Stimulated activated CD4-positive, alpha-beta T cell treated with anti-CD3 and anti-CD28 coated beads, TNF-alpha, amount 100 ng/mL, for 48 hours (primary cell): ENCODE data around the gene SVEP1.
A peak's percentile ranks its signal among the peaks of the same experiment; 100 is the strongest.
"Not testable (repeated sequence)": the region's sequence is repeated elsewhere in the genome, so short reads cannot be mapped to it uniquely, and the experiment has no call there.

Source experiments
- DNase-seq, 3 donors: peaks; one replicate each; pipeline ENCODE4 v3.0.0-alpha.2; 2020; ENCODE audit warnings: low read depth in 3 of 3

Gene SVEP1

GRCh38 chr9:110446171-110446570, 133.4 kb downstream of the SVEP1 start:
- no peak for DNase-seq

GRCh38 chr9:110444911-110445310, 134.6 kb downstream of the SVEP1 start:
- no peak for DNase-seq

DNA sequence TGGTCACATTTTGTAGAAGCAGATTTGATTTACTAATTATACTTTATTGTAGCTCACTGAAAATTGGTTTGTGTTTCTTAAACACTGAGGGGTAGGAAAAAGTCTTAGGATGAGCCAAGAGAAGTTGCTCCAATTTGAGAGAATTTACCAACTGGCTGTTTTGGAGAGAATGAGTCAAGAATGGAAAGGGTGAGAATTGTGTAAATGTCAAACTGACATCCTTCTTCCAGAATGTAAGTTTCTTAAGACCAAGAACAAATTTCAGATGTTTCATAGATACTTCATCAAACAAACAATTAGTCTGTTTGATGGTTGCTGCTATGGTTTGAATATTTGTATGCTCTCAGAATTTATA, 135.7 kb downstream of the SVEP1 start:
- no peak for DNase-seq

- DNase-seq: no peak
These were observed 136.2 kb downstream of the SVEP1 start for GRCh38 chr9:110443146-110443865.

DNA sequence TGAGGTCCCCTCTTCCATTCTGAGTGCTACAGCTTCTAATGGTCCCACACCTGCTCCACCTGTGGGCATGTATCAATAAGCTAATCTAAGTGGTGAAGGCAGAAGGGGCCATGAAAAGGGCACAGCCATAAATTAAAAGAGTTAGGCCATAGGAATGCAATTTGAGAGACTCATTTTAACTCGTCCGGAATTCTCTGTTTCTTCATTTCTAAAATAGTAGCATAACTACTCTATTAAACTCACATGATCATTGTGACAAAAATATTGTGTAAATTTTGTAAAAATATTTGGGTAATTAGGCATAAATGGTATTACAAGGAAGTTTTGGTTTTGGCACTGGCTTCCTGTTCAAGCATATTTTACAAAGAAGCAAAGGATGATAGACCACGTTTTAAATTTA, 138.7 kb downstream of the SVEP1 start:
- DNase-seq: no peak

DNA sequence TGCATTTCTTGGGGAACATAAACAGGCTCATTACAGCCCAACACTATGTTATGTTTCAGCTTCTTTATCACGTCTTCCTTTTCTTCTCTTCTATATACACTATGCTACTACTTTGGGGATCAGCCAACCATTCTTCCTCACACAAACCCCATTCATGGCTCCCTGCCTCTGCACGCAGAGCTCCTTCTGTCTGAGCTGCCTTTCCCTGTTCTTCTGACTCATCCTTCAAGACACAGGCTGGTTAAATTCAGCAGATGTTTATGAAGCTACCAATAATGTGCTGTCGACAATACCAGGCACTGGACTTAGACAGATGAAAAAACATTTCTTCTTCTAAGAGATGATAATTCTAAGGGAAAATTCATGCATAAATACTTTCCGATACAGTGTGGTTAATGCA, 139.4 kb downstream of the SVEP1 start:
- DNase-seq: no peak

DNA sequence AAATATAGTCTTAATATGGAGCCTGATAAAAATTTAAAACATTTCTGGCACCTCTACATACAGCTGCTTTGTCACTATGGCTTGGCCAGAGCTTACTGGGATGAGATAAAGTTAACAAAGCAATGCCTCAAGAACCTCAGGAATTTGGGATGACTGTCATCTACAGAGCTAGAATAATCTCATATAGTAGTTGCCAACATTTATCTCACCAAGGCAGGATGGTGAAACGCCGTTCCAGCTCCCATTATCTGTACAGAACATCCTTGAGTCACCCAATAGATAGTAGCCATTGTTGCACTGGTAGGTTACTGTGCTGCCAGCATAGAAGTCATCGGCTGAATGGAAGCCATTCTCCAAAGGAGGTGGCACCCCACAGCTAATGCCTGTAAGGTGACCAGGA, 147.3 kb downstream of the SVEP1 start:
- DNase-seq: no peak

- DNase-seq: no peak
These were observed 150.1 kb downstream of the SVEP1 start for GRCh38 chr9:110429453-110429852.

- peak; percentile 2 to 8 (median 3) for DNase-seq
These were observed 151.9 kb downstream of the SVEP1 start for GRCh38 chr9:110427497-110428104.

DNA sequence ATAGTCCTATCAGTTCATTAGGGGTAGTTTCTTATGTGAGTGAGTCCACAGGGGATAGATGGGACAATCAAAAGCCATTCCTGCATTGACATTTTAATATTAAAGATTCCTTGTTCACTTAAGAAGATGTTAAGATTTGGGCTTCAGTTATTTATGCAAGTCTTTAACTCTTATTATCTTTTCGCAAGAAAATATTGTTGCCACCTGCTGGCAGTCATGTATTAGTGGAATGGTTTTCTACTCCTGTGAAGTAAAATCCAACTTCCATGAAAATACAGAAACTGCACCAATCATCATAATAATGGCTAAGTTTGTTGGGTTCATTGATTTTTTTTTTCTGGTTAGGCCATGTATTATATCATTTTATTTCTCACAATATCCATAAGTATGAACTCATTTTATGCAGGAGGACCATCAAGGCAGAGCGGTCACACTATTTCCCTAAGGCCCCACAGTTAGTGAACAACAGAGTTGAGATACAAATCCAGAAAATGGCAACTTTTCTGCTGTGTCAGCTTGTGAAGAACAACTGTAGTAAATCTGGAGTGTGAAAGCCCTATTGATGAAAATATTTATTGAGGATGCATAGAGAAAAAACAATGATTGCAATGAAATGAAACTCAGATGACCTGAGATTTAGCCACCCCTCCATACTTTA, 153.4 kb downstream of the SVEP1 start:
- DNase-seq: no peak

- DNase-seq: no peak
These were observed 165.1 kb downstream of the SVEP1 start for GRCh38 chr9:110414471-110414870.

DNA sequence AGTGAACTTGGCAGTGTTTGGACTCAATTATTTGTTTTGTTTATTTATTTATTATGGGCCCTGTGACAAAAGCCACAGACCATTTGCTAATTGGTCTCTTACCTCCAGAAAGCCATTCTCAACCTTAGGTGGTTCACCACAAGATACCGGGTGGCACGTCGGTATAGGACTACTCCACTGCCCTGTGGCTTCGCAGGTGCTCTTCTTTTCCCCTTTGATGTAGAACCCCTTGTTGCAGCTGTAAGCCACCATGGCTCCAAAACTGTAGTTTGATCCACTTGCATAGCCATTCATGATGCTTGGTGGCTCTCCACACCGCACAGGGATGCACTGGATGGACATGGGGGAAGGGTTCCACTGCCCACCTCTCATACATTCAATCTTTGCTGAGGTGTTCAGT, 168.6 kb downstream of the SVEP1 start:
- no peak for DNase-seq

GRCh38 chr9:110408598-110408997, 170.9 kb downstream of the SVEP1 start:
- DNase-seq: no peak

DNA sequence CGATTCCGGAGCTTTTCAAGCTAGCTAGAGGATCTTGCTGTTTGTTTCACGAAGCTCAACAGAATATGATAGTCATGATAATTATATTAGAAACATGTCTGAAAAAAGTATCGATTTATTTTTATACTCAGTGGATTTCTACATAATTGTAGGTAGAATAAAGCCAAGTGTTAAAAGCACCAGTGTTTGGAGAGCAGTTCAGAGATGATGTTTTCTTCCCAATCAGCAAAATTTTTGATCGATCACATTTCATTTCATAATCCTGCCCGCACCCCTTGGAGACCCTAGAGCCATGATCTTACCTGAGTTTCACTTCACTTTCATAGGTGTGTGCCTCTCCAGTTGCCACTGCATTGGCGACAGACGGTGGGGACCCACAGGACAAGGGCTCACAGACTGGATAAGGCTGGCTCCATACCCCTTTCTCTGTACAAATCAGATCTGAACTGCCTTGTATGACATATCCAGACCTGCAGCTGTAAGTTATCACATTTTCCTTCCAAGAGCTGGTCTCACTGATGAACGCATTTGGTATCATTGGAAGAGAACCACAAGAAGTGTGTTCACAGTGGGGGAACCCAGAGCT, 173.6 kb downstream of the SVEP1 start:
- no peak for DNase-seq

GRCh38 chr9:110404473-110404872, 175.1 kb downstream of the SVEP1 start:
- no peak for DNase-seq

DNA sequence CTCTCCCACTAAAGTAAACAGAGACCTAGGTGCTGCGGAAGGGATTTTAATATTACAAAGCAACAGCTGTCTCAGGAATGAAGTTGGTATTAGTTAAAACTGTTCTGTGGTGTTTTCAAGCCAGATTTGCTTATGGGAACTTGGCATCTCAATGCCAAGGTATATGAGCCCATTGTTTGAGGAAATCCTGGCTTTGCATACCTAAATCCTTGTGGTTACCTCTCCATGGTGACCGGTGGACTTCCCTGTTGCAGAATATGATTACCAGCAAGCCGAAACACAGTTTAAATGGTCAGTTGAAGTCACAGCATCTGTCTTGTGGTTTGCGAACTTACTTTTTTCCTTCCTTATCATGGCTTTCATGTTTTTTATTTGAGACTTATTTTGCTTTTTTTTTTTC, 179.6 kb downstream of the SVEP1 start:
- DNase-seq: no peak

DNA sequence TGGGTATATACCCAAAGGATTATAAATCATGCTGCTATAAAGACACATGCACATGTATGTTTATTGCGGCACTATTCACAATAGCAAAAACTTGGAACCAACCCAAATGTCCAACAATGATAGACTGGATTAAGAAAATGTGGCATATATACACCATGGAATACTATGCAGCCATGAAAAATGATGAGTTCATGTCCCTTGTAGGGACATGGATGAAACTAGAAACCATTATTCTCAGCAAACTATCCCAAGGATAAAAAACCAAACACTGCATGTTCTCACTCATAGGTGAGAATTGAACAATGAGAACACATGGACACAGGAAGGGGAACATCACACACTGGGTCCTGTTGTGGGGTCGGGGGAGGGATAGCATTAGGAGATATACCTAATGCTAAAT, 180.5 kb downstream of the SVEP1 start:
- not testable (repeated sequence) for DNase-seq

DNA sequence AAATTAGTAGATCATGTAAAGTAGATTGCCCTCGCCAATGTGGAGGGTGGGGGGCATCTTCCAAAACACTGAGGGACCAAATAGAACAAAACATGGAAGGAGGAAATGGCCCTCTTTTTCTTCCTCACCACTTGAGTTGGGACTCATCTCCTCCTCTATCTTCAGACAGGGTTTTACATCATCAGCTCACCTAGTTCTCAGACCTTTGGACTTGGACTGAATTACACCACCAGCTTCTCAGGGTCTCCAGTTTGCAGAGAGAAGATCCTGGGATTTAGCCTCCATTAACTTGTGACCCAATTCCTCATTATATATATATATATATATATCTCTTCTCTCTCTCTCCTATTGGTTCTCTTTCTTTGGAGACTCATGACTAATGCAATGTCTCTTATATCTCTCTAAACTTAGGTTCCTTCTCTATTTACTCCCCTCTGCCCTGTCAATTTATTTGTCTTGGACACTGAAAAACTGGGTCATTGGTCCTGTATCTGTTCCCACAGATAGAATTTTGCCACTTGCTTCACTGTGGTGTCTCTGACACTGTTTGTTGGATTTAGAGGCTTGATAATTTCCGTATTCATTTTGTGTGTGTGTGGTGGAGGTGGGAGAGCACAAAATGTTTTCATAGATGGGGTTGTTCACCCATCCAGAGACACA, 187.6 kb downstream of the SVEP1 start:
- DNase-seq: no peak

- no peak for DNase-seq
These were observed 190.3 kb downstream of the SVEP1 start for GRCh38 chr9:110389148-110389750.

DNA sequence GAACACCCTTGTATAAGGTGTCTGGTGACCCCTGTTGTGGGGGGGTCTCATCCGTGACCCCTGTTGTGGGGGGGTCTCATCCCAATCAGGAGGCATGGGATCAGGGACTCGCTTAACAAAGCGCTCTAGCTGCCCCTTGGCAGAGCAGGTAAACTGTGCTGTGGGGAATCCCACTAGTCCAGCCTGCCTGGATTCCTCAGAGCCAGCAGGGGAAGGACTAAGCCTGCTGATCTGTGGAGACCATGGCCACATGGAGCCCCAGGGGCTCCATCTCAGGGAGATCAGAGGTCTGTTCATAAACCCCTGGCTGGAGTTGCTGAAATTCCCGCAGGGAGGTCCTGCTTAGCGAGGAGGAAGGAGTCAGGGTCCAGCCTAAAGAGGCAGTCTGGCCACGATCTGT, 196.1 kb downstream of the SVEP1 start:
- DNase-seq: no peak

DNA sequence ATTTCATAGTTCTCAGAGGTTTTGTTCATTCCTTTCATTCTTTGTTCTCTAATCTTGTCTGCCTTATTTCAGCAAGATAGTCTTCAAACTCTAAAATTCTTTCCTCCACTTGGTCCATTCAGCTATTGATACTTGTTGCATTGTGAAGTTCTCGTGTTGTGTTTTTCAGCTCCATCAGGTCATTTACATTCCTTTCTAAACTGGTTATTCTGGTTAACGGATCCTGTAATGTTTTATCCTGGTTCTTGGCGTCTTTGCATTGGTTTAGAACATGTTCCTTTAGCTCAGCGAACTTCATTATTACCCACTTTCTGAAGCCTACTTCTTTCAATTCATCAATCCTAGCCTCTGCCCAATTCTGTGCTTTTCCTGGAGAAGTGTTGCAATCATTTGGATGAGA, 196.8 kb downstream of the SVEP1 start:
- no peak for DNase-seq

DNA sequence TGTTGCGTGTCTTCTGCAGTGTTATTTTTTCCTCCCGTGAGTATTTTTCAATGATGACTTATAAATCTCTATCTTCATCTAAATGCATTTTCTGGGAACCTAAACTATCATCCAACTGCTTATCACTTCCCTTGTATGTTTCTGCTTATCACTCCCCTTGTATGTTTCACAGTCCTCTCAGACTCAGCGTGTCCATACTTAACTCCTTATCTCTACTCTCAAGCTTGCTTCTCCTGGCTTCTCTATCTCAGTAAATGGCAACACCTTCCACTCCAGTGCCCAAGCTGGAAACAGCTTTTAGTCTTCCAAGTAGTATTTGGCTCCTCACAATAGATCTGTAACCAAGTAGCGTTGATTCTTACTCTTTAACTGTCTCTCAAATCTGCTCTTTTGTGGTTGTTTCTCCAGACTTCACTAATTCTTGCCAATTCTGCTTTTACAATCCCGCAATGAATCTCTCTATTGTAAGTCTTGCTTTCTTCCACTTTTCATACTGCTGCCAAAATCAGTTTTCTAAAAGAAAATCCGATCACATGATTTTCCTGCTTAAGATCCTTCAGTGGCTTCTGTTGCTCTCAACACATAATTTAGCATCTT, 208.0 kb downstream of the SVEP1 start:
- no peak for DNase-seq
